Left hindlimb (tissue), 1 donor: Measurements from ENCODE around the gene HSDL2.
"Not testable (repeated sequence)": the region's sequence is repeated elsewhere in the genome, so short reads cannot be mapped to it uniquely, and the experiment has no call there.

Experiments used
- DNase-seq: peaks from one replicate; pipeline ENCODE4 v3.0.0-alpha.2; 2018

HSDL2 gene

GRCh38 chr9:112367465-112367864 is 12.4 kb upstream of the HSDL2 start:
- DNase-seq = no peak

DNA sequence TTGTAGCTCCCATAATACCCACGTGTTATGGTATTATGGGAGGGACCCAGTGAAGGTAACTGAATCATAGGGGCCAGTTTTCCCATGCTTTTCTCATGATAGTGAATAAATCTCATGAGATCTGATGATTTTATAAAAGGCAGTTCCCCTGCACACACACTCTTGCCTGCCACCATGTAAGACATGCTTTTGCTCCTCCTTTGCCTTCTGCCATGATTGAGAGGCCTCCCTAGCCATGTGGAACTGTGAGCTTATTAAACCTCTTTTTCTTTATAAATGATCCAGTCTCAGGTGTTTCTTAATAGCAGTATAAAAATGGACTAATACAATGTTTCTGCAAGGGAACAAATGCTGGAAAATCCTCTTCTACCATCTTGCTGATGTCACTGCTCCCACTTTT is 10.1 kb upstream of the HSDL2 start:
- DNase-seq = no peak

DNA sequence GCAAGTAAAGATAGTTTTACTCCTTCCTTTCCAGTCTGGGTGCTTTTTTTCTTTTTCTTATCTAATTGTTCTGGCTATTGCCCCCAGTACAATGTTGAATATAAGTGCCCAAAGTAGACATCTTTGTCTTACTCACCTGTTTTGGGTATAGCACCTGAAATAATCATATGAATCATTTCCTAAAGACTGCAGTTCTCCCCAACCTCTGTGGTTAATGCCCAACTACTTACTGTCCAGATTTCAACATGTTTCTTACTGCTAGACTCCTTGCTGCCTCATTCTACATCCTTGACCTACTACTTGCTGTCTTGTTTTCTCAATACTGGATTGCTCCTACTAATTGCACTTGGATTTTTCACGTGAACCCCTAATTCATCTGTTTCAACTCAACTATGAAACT is 8.8 kb upstream of the HSDL2 start:
- no peak for DNase-seq

DNA sequence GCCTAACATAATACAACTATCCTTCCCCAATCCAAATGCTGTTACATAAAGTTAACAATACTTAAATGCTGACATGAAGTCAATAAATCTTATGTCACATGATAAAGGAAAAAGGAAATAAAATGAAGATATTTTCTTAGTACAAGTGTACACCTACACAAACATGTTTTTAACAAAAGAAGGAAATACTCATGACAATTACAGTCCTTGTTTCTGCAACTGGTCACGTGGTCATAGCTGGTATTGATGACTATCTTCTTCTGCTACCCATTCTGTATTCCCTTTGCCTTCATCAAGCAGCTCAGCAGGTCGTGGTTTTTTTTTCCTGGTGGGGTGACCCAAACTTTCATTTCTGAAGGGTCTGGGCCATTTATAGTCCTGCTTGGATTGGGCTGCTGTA is 6.2 kb upstream of the HSDL2 start:
- not testable (repeated sequence) for DNase-seq

DNA sequence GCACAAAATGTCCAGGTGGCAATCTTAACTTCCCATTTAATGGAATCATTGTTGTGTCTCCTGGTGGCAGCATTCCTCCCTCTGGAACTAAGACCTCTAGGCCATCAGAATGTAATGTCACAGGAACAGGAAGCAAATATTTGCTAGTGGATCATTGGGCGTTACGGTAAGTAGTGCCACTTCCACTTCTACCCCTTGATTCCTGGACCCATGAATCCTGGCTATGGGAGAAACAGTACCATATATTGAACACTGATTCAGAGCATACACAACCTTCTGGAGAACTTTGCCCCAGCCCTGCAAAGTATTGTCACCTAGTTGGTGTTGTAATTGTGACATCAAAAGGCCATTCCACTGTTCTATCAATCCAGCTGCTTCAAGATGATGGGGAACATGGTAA is 5.7 kb upstream of the HSDL2 start:
- not testable (repeated sequence) for DNase-seq

- no peak for DNase-seq
Observed at GRCh38 chr9:112375361-112375760, 4.5 kb upstream of the HSDL2 start.

GRCh38 chr9:112377087-112377486 is 2.8 kb upstream of the HSDL2 start:
- DNase-seq = no peak

DNA sequence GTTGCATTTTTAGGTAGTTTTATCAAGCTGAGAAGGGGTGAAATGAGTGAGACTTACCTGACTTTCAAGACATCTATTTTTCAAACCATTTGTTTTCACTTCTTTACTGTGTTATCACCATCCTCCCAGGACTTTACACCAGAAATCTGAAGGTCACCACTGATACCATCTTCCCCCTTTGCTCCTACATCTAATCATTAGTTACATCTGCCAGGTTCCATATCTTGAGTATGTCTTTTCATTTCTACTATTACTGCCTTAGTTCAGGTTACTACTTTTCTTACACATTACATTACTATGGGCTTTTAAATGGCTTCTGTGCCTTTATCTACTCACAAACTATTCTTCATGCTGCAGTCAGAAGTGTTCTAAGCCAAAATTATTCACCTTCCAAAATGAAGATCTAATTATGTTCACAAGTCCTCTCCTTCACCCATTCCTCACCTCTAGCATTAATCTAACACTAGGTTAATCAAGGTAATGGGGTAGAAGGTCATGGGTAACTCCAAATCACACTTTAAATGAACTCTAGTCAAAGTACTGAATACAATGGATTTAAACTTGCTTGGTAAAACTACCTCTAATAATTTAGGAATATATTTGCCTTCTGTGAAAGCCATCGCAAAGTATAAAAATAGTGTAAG is 2.1 kb upstream of the HSDL2 start:
- DNase-seq = no peak

- DNase-seq = no peak
Observed at GRCh38 chr9:112378328-112379176, 1.4 kb upstream of the HSDL2 start.

- peak; percentile 99 for DNase-seq
Observed at GRCh38 chr9:112379177-112380101, 469 bp upstream of the HSDL2 start.

DNA sequence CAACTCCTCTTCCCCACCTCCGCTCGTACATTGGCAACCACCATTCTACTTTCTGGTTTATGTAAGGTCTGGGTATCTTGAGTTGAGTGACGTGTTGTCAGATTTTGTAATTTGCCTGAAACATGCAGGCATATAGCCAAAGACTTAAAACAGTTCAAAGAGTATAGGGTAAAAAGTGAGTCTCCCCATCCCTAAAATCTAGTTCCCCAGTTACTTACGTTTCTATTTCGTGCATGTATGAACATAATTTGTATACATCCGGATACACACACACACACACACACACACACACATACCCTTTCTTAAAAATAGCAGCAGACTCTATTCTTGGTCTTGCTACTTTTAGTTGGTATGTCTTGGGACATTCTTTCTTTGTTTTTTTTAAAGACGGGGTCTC is 915 bp downstream of the HSDL2 start:
- no peak for DNase-seq

GRCh38 chr9:112382066-112382465 is 2.2 kb downstream of the HSDL2 start:
- DNase-seq = no peak

DNA sequence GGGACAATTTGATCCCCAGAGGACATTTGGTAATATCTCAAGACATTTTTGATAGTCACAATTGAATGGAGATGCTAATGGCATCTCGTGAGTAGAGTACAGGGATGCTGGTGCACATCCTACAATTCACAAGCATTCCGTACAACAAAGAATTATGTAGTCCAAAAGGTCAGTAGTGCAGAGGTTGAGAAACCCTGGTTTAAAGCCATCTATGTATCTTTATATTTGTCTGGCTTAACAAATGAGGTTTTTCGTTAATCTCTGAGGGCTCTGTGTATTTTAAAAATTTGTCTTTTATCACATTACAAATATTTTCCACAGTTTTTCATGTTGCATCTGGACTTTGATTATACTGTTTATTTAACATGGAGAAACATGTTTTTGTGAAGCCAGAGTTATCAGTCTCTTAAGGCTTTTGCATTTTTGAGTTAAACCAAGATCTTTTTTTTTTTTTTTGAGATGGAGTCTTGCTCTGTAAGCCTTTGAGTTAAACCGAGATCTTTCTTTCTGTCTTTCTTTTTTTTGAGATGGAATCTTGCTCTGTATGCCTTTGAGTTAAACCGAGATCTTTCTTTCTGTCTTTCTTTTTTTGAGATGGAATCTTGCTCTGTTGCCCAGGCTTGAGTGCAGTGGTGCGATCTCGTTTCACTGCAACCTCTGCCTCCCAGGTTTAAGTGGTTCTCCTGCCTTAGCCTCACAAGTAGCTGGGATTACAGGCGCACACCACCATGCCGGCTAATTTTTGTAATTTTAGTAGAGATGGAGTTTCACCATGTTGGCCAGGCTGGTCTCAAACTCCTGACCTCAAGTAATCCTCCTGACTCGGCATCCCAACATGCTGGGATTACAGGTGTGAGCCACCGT is 2.8 kb downstream of the HSDL2 start:
- no peak for DNase-seq

- no peak for DNase-seq
Observed at GRCh38 chr9:112384219-112384618, 4.3 kb downstream of the HSDL2 start.

- no peak for DNase-seq
Observed at GRCh38 chr9:112384690-112385089, 4.8 kb downstream of the HSDL2 start.

- DNase-seq = no peak
Observed at GRCh38 chr9:112387115-112387514, 7.2 kb downstream of the HSDL2 start.

DNA sequence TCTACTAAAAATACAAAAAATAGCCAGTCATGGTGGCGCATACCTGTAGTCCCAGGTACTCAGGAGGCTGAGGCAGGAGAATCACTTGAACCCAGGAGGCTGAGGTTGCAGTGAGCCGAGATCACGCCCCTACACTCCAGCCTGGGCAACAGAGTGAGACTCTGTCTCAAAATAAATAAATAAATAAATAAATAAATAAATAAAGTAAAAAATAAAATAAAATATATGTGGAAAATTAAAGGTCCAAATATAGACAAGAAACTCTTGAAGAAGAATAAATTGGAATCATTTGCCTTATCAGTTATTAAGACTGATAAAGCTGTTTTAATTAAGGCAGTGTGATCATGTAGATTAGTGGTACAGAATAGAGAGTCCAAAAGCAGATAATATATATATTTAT is 10.0 kb downstream of the HSDL2 start:
- not testable (repeated sequence) for DNase-seq

DNA sequence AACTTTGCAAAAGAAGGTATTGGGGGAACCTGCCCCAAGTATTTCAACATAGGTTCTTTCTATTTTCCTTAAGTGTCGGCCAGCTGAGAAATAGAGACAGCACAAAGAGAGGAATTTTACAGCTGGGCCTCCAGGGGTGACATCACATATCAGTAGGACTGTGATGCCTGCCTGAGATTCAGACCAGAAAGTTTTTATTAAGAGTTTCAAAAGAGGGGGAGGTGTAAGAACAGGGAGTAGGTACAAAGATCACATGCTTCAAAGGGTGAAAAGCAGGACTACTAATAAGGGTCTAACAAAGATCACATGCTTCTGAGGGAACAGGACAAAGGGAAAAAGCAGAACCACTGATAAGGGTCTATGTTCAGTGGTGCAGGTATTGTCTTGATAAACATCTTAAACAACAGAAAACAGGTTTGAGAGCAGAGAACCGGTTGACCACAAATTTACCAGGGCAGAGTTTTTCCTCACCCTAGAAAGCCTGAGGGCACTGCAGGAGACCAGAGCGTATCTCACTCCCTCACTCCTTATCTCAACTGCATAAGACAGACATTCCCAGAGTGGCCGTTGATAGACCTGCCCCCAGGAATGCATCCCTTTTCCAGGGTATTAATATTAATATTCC is 12.1 kb downstream of the HSDL2 start:
- not testable (repeated sequence) for DNase-seq

GRCh38 chr9:112393146-112393545 is 13.2 kb downstream of the HSDL2 start:
- not testable (repeated sequence) for DNase-seq

DNA sequence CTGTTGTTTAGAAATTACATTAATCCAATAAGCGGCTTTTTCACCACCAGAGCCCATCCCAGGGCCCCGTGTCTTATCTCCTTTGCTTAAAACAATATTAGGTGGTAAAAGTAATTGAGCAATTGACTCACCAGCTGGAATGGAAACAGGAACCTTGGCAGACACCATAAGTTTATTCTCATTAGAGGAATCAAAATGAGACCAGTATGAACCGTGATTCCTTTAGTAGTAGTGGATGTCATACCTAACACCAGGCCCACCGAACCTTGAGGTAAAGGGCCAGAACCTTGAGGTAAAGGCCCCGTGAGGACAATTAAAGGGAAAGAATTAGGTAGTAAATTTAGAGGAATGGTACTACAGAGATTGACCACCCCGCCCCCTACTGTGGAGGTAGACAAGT is 16.5 kb downstream of the HSDL2 start:
- DNase-seq = no peak

DNA sequence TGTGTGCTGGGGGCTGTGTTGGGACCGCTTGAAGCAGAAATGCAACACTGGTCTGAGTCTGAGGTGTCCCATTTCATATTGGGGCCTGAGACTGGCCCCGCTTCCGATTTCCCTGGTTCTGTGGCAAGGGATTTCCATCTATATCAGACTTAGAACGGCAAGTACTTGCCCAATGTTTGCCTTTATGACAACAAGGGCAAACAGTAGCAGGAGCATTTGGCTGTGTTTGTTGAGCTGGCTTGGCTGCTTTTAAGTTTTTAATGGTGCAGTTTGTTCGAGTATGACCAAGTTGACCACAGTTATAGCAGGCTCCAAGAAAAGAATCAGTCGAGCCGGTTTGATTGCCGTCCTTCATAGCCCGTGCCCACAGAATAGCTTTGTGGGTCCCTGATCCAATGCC is 17.0 kb downstream of the HSDL2 start:
- no peak for DNase-seq
